ENCODE data around the gene SCFD2. TPM values are rescaled to one million over a fixed set of nuclear protein-coding genes. Genes with fewer than 3 reads are reported as not detected.

Gene SCFD2
- total RNA-seq, 2 experiments from 2014 or later, result 21.6 to 22.5 TPM

DNA sequence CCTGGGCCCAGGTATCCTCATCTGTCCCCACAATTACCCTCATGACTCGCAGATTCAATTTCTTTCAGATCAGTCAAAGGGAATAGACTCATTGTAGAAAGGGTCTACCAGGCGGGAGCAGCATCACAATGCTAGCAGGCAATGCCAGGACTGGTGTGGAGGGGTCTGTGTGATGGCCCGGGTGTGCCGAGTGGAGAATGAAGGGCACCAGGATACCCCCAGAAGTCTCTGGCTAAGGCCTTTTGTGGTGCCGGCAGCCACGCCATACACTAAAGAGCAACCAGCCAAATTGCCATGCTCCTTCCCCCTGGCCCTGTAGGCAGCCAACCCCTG, 541.6 kb downstream of the SCFD2 start:
- ATAC-seq, result no peak
- Mint-ChIP-seq H3K9me3 (ENCODE audit: low read depth) (peaks cover 4% of the 10 kb centered on the region), H3K36me3 (ENCODE audit: low read depth) (peaks cover 4% of the 10 kb centered on the region), H3K4me3 (no peak overlapping the region), H3K27me3 (no peaks in the 10 kb centered on the region), H3K4me1 (peaks cover 37% of the 10 kb centered on the region), H3K27ac (peak overlapping the region; percentile 41)
- intact Hi-C loops (cut with DNase I, micrococcal nuclease), result loop anchor here in 1 of 2 experiments (5.0 kb wide), 3 partner anchors 38 to 158 kb away; partner anchors contain the start of gene RASL11B
- CTCF ChIA-PET, result interaction anchor here (1.1 kb wide), 1 partner anchor 13 kb away, joined by 3 read pairs; no protein-coding TSS in a partner anchor
- DNase-seq, result no peak
- POLR2A ChIA-PET, result no interaction called here

DNA sequence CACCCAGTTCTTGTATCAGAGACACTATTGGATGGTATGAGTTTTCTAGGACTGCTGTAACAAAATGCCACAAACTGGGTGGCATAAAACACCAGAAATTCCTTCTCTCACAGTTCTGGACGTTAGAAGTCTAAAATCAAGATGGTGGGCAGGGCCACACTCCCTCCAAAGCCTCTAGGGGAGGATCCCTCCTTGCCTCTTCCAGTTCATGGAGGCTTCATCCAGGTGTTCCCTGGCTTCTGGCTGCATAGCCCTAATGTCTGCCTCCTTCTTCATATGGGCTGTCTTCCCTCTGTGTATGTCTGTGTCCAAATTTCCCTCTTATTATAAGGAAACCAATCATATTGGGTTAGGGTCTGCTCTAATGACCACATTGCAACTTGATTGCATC, 542.2 kb downstream of the SCFD2 start:
- no peak for DNase-seq
- peaks cover 37% of the 10 kb centered on the region for H3K4me1 Mint-ChIP-seq
- no peak for ATAC-seq
- H3K9me3 Mint-ChIP-seq (ENCODE audit: low read depth), result peaks cover 4% of the 10 kb centered on the region
- intact Hi-C loops (cut with DNase I, micrococcal nuclease), result loop anchor here (2.0 to 5.0 kb wide), 4 partner anchors 39 to 159 kb away; partner anchors contain the start of gene RASL11B (in 1 of the 2)
- POLR2A ChIA-PET, result interaction anchor here (1.0 kb wide), 1 partner anchor 111 kb away, joined by 3 read pairs; no protein-coding TSS in a partner anchor
- H3K27me3 Mint-ChIP-seq, result no peaks in the 10 kb centered on the region
- H3K4me3 Mint-ChIP-seq, result no peak overlapping the region
- CTCF ChIA-PET, result interaction anchor here (1.0 kb wide), 1 partner anchor 160 kb away, joined by 3 read pairs; no protein-coding TSS in a partner anchor
- peaks cover 4% of the 10 kb centered on the region for H3K36me3 Mint-ChIP-seq (ENCODE audit: low read depth)
- peak overlapping the region; percentile 67 for H3K27ac Mint-ChIP-seq

Other genes with a start within 250 kb of the SCFD2 start
- 10 to 100 TPM; 72.3 to 96.3 TPM for gene FIP1L1, start 11.6 kb upstream of the SCFD2 start, total RNA-seq
- gene LNX1, start 225.4 kb upstream of the SCFD2 start, total RNA-seq, result not detected